GM10847 (cell line): ENCODE measurements around the gene VSIG1.

Experiments
- POLR2A ChIP-seq: IDR thresholded peaks from 2 replicates; pipeline ENCODE4 v1.6.1; 2011; ENCODE audit not compliant: insufficient read length; ENCODE audit errors: extremely low read depth

Gene VSIG1

DNA sequence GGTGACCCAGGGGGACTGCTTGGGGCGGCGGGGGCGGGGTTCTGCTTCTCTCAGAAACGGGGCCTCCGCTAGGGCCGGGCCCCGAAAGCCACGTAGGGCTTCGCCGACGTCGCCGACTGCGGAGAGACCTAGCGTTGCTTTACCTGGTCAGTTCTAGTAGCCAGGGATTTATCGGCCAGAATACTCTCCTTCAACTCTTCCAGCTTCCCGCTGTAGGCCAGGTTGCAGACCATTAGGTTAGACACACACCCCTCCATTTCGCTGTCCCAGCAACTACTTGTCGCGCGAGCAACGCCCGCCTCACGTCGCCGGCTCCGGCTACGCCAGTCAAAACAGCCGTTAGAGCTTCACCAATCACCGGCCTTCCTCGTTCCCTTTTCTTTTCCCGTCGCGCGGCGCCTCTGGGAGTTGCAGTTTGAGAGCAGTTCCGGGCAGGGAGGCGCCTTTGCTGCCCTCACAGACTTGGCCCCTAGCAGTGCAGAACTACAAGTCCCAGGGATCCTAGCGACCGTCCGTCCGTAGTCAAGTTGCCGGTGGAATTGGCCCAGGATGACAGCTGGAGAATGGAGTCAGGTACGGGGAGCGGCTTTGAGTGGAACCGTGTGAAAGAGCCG is 46.5 kb downstream of the VSIG1 start, which contains the start of the genes ATG4A and PSMD10:
Gene ATG4A, plus strand, starts transcription at position 515 of the 614 bp plus-strand sequence. Its CDS starts 49 bp downstream, at position 564.
Gene PSMD10, minus strand, starts transcription at position 279 of the 614 bp plus-strand sequence. Its CDS starts 22 bp downstream, at position 257.
- no peak for TF ChIP-seq POLR2A

DNA sequence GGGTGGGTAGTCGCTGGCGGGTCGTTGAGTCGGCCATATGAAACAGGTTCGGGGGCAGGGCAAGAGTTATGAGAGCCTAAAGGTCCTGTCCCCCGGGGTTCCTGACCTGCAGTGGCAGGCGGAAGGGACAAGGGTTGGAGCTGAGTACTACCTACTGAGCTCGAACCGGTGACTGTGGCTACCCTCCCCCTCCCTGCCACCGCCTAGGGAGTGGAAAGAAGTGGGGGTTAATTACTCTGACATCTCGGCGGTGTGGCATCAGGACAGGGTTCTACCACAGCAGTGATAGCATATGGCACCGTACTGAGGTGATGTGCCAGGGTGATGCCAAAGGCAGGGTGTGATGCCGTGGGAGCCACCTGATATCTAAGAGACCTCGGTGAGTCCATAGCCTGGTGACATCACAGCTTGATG is 47.0 kb downstream of the VSIG1 start:
- no peak for TF ChIP-seq POLR2A

DNA sequence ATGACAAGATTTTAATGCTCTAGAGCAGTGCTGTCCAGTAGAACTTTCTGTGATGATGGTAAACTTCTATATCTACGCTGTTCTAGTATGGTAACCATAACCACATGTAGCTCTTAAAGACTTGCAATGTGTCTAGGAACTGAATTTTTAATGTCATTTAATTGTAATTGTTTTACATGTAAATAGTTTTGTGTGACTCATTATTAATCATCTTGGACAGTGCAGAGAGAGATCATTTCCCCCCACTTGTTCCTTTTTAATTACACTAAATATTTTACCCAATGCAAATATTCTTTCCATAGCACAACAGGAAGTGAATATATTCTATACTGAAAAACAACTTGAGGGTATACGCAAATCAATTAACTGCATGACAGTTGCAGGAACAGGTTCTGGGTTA is 52.5 kb downstream of the VSIG1 start:
- no peak for TF ChIP-seq POLR2A

DNA sequence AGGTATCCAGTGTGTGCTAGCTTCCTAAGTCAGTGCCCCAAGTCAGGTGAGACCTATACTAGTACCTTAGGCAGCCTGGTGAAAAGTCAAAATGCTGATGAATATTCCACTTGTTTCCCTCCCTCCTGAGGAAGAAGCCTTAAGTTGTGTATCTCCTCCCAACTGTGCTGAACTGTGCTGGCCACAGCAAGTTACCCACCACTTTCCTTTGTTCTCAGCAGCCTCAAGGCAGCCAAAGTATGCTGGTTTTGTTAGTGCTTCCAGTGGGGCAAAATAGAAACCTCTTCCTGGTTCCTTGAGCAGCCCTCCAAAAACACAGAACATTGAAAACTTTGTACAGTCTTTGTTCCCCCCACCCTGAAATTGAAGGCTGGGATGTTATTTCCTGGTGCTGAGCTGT is 60.6 kb downstream of the VSIG1 start:
- no peak for TF ChIP-seq POLR2A

DNA sequence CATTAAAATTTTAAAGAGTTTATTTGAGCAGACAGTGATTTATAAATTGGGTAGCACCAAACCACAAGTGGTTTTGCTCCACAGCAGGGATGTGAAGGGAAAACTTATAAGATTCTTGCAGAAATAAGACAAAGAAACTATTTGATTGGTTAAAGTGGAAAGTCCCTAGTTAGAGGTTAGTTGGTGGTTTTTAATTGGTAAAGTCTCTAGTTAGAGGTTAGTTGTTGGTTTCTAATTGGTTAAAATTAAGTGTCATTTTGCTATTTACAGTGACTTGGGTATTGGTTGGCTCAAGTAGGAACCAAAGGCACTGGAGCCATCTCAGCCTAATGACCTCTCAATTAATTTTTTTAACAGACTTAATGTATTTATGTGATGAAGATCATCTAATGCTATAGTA is 69.7 kb downstream of the VSIG1 start:
- no peak for TF ChIP-seq POLR2A

DNA sequence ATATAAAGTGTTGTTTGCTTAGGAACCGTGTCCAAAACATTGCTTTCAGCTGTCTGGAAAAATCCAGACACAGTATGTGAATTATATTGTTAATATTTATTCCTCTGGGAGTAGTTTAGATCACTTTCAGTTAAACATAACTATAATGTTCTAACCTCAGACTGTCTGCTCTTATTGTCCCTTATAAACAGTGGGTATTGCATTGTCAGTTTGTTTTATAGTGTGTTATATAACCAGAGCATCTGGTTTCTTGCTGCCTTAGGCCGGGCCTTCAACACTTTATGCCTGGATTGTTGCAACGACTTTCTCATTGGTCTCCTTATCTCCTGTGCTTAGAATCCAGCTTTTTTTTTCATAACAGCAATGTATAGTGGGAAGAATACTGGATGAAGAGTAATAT is 73.1 kb downstream of the VSIG1 start:
- TF ChIP-seq POLR2A = no peak

DNA sequence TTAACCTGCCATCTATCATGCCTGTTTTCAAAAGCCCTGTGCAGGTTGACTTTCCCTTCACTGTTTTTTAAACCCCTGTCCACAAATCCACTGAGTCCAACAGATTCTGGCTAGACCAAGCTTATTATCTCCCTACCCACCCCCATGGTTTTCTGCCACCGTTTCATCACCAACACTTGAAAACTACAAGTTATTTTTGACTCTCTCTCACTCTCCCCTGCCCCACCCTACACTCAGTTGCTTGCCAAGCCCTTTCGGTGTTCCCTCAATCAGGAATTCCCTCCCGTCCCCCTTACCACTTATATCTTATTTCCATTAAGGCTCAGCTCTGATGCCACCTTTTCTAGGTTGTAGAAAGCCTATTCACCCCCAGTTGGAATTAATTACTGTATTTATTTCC is 76.4 kb downstream of the VSIG1 start:
- TF ChIP-seq POLR2A = no peak

DNA sequence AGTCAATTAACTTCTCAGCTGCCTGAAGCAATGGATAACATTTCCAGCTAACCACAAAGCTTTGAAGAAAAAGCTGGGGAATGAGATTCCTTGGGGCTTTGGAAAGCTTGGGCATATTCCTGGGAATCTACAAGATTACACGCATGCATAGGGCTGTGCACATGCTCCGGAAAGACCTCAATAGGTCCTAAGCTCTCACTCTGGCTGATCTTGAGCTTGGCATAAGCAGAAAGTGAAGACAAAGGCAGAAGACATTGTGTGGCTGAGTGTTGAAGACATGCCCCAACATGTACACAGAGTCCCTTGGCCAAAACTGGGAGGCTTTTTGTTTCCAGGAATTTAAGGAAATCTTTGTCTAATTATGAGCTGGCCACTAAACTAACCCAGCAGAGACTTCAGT is 77.9 kb downstream of the VSIG1 start:
- TF ChIP-seq POLR2A = no peak

DNA sequence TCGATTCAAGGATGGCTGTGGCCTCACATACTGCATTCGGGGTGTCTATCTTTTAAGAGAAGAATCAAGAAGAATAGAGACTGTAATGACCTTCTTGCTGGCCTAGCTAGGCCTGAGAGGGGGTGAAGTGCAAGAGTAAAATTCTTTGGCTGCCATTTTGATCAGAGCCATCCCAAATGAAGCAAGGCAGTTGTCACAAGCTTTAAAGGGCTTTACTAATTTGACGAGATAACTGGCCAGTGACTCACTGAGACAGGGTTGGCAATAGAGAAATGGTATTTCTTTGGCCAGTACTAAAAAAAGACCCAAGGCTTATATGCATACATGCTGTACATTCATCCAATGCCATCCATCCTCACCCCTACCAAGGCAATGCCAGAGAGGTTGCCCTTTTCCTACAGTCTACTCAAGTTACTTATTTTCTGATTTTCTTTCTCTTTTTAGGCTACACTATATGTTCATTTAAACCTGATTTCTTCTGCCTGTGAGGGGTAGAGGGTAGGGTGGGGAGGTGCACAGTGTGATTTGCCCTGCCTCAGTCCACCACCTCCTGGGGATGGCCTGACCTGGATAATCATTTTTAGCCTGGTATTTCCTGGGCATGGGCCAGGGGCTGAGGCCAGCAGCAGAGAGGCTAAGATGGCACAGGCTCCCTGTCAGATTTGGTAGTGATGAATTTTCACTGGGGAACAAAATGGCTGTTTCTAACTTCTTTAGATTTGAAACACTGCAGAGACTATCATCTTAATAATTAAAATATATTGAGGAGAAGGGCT is 78.9 kb downstream of the VSIG1 start:
- TF ChIP-seq POLR2A = no peak

DNA sequence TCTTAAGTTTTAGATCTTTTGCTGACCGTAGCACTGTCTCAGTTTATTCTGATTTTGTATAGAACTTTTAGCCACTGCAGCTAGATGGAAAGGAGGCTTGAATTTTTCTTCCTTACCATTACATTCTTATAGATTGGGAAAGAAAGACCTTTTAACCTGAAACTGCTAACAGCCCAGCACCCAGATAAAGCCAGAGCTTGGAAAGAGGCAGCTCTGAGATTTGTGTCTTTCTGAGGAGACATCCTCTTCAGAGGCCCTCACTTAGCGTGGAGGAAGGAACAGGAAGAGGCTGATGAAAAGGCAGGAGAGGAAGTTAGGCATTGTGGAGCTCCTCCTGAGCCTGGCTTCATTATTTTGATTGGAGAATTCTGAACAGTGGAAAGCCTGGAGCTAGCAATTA is 81.8 kb downstream of the VSIG1 start:
- TF ChIP-seq POLR2A = no peak

DNA sequence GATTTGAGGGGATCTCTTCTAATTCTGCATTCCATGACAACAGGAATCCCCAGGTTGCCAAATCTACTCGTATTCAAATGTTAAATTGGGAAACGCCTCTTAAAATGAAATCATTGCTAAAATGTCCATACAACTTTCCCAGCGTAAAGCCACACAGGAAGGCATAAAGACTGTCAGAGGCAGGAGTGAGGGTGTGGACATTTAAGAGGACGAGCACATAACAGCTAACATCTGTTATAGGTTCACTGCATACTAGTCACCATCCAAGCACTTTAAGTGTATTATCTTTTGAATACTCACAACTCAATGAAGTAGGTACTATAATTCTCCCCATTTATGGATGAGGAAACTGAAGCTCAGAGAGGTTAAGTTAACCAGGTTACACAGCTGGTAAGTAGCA is 82.3 kb downstream of the VSIG1 start:
- no peak for TF ChIP-seq POLR2A
